Activated CD8-positive, alpha-beta memory T cell treated with anti-CD3 and anti-CD28 coated beads, Interleukin-2, amount 50 U/mL, for 24 hours (primary cell): ENCODE results near the gene NKAIN2.
"Not testable (repeated sequence)": the region's sequence is repeated elsewhere in the genome, so short reads cannot be mapped to it uniquely, and the experiment has no call there.

ENCODE experiments used
- DNase-seq: peaks from one replicate; pipeline ENCODE4 v3.0.0-alpha.2; 2020; ENCODE audit errors: extremely low read depth

The NKAIN2 gene

GRCh38 chr6:124319410-124319809, 515.7 kb downstream of the NKAIN2 start:
- no peak for DNase-seq

GRCh38 chr6:124324237-124324636, 520.6 kb downstream of the NKAIN2 start:
- DNase-seq = no peak

DNA sequence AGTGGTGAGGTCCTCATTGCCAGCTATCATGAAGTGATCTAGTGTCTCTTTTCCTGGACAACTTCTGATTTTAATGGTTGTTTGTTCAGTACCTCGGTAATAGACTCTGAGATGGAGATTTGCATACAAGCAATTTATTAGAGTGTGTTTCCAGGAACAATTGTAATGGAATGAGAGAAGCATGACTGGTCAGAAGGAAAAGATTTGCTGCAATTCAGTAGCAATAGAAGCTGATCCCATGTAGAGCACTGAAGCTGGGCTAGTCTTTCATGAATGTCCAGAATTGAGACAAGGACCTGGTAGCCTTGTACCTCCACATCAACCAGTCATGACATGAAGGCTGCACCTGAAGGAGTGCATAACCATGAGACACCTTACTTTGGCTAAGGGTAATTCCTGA, 526.5 kb downstream of the NKAIN2 start:
- DNase-seq = no peak

- no peak for DNase-seq
Measured at GRCh38 chr6:124334359-124334758, 530.7 kb downstream of the NKAIN2 start.

DNA sequence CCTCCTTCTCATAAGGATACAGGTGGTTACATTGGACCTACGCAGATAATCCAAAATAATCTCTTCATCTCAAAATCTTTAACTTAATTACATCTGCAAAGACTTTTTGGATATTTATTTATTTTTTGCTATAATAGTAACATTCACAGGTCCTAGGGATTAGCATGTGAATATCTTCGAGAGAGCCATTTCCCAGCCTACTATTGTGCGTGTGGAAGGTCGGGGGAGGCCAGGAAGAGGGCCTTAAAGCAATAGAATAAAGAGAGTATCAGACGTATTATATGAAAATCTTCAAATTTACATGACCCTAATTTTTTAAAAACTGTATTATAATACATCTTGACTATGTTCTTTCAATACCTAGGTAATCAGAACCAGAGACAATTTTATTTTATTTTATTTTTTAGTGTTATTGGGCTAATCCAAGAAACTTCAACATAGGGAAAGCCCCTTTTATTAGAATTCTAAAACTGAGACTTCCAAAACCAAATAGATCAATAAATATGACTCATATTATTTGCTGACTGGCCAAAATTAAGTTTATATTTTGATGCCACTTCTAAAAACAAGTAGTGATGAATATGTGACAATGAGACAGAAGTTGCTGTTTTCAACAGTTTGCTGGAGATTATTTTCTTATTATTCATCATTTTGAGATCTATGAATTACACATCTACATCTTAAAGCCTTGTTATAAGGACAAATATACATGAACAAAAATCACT, 536.1 kb downstream of the NKAIN2 start:
- DNase-seq = no peak

DNA sequence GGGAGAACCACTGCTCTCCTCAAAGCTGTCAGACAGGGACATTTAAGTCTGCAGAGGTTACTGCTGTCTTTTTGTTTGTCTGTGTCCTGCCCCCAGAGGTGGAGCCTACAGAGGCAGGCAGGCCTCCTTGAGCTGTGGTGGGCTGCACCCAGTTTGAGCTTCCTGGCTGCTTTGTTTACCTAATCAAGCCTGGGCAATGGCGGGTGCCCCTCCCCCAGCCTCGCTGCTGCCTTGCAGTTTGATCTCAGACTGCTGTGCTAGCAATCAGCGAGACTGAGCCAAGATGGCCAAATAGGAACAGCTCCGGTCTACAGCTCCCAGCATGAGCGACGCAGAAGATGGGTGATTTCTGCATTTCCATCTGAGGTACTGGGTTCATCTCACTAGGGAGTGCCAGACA, 544.7 kb downstream of the NKAIN2 start:
- not testable (repeated sequence) for DNase-seq

DNA sequence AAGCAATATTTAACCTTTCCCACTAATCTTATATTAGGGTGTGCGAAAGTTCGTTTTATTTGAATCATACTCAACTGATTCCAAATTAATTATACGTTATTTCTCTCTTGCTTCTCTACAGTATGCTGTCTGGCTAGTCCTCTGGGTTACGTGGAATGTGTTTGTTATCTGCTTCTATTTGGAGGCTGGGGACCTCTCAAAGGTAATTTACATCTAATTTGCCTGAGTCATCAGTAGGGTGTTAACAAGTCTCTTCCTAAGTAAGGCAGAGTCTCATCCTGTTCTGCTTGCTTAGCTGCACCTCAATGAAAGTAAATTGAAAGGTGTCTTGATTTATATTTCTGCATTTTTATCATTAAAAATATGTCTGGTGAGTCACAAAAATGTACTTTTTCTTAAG, 551.5 kb downstream of the NKAIN2 start:
- DNase-seq = no peak

DNA sequence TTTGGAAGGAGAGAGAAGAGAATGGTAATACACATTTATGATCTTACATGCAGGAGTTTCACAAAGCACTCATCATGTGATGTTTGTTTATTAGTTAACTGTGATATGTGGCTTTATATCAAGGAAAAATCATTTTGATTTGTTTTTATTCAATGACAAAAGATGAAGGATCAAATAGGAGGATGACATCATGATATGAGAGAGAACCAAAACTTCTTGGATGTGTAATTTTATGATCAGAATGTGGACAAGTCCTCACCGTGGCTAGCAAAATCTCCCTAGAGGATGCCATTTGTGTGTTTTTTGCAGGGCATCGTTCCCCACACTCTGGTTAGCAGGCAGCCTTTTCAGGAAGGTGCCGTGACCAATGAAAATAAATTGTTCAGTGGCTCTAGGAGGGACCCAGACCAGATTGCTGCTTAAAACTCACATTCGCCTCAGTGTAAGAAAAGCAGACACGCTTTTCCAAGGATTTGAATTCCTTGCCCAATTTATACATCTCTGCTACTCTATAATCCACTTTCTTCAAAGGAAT, 552.7 kb downstream of the NKAIN2 start:
- no peak for DNase-seq

- DNase-seq = no peak
Measured at GRCh38 chr6:124356811-124357210, 553.1 kb downstream of the NKAIN2 start.

DNA sequence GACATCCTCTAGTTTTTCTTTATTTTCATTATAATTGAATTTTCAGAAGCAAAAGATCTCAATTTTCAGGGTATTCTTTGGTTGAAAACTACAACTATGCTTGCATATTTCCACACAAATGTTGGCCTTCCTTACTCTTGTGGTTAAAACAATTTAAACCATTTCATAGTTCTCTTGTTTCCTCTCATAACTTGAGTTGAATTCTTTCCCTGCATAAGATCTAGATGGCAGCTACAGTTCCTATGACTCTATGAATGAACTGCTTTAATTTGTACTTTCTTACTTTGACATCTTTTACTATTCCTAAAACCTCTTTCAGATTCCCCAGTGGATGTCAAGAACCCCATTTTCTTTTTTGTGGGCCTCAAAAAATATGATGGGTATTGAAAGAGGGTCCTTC, 564.5 kb downstream of the NKAIN2 start:
- no peak for DNase-seq

DNA sequence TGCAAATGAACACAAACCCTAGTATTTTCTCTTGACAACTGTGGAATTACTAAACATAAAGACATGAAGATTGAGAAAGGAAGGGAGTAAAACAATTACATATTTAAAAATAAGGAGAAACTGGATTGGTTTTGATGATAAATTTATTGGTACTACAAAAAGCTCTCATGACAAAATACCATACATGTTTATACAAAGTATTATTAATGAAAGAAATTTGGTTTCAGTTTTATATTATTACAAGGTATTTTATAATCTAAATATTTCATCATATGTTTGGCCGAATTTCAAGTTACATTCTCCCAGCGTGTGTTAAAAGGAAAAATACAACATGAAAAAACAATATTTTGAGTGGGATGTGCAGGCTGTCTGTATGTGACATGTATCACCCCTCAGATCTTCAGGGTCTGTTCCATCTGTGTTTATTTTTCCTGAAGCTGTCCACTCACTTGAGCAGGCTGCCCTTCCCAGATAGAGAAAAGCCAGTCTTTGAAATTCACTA, 568.4 kb downstream of the NKAIN2 start:
- no peak for DNase-seq

GRCh38 chr6:124373386-124373785, 569.7 kb downstream of the NKAIN2 start:
- DNase-seq = no peak

DNA sequence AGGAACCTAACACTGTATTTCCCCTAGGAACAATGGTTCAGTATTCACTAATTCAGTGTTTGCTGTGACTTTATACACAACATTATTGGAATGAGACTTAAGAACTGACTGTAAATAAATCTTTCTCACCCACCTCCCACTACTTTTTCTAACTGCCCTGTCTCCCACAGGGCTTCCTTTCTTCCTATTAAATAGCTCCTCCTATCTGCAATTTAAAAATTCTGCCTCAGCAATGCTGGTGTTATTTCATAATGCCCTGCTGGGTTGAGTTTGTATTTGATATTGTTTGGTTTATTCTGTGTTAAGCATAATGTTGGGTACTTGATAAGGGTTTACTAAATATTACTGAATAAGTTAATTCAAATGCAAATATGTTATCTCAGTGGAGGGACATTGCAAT, 585.5 kb downstream of the NKAIN2 start:
- no peak for DNase-seq

DNA sequence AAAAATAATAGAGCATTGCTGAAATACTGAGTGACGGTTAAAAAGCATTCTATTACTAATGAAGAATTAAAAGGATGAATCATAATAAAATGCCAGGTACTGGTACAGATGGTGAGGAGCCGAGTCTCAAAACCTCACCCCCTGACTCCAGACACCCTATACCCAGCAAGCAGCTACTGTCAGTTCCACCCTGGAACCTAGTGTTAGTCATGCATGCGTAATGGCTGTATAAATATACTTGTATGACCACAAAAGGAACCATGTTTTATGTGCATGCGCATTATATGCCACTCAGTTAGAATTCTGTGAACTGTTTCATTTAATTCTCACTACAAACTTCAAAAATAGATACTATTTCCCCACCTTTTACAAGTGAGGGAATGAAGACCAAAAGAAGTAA, 589.9 kb downstream of the NKAIN2 start:
- no peak for DNase-seq

GRCh38 chr6:124396361-124396760, 592.7 kb downstream of the NKAIN2 start:
- no peak for DNase-seq

DNA sequence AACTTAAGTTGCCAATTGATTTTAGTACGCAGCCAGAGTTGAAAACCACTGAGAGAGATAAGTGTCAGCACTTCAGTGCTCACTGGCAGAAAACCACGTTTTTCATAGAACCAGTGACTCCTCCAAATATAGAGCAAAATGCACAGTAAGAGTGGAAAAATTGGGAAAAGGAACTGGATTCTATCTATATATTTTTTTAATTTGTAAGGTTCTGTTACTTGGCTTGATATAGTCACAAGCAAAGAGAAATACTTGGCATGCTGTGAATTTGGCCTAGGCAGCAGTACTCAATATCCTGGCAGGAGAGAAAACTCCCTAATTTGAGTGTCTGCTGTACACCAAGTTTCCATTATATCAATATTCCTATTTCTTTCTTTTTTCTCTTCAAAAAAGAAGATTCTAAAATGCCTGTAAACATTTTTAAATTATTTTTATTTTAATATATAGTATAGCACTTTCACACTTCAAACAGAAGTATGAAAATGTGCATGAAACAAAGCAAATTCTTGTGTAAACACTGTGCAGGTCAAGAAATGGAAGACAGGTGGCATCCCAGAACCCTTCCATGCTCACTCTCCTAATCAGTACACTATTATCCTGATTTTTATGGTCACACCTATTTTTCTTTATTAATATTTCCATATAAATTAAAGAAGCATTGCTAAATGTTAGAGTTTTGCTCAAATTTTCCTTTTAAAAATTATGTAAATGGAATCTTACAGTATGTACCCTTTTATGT, 596.8 kb downstream of the NKAIN2 start:
- no peak for DNase-seq

DNA sequence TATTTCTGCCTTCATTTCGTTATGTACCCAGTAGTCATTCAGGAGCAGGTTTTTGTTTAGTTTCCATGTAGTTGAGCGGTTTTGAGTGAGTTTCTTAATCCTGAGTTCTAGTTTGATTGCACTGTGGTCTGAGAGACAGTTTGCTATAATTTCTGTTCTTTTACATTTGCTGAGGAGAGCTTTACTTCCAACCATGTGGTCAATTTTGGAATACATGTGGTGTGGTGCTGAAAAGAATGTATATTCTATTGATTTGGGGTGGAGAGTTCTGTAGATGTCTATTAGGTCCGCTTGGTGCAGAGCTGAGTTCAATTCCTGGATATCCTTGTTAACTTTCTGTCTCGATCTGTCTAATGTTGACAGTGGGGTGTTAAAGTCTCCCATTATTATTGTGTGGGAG, 606.8 kb downstream of the NKAIN2 start:
- not testable (repeated sequence) for DNase-seq

GRCh38 chr6:124412657-124413056, 609.0 kb downstream of the NKAIN2 start:
- DNase-seq = not testable (repeated sequence)

GRCh38 chr6:124420116-124420840, 616.6 kb downstream of the NKAIN2 start:
- DNase-seq = no peak

DNA sequence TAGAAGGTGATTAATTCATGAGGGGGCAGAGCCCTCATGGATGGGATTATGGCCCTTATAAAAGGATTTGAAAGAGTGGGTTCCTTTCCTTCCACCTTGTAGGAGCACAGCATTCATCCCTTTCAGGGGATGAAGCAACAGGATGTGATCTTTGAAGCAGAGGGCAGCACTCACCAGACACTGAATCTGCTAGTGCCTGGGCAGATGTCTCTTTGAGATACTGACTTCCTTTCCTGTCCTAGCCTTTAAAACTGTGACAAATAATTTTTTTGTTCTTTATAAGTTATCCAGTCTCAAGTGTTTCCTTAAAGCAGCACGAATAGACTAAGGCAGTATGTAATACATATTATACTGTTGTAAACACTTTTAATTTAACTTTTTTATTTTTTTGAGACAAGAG, 620.0 kb downstream of the NKAIN2 start:
- DNase-seq = no peak

GRCh38 chr6:124430740-124431318, 627.2 kb downstream of the NKAIN2 start:
- no peak for DNase-seq

DNA sequence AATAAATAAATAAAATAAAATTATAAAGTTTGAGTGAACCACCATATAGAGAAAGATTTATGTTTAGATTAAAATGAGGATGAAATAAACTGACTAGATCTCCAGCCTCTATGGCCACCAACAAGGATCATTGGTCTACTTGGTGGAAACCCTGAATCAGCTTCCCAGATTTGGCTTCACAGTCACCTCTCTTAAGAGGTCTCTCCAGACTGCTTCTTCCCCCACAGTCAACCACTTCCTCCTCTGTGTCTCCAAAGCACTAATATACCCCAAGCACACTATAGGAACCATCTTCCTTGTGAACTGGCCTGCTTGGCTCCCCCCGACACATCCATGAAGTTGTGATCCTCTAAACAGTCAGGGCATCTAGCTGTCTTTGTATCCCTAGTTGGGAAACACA, 629.0 kb downstream of the NKAIN2 start:
- no peak for DNase-seq
